Upper lobe of right lung (tissue), 1 donor: ENCODE data around the gene DPM2. TPM values are rescaled to one million over a fixed set of nuclear protein-coding genes. Genes with fewer than 3 reads are reported as not detected.

ENCODE experiments used
- ATAC-seq: fragments of 200-7000 bp; cut with Tn5 transposase; one replicate; pipeline ENCODE4 v1.9.1; 2020; ENCODE audit warnings: mild to moderate bottlenecking, moderate library complexity
- DNase-seq: peaks from one replicate; pipeline ENCODE4 v3.0.0-alpha.2; 2020
- H3K27ac ChIP-seq: fragments of 200-600 bp; one replicate; pipeline ENCODE4 v1.8.0; 2022
- H3K27me3 ChIP-seq: fragments of 200-600 bp; one replicate; pipeline ENCODE4 v1.8.0; 2022; ENCODE audit warnings: mild to moderate bottlenecking
- H3K36me3 ChIP-seq: fragments of 200-600 bp; one replicate; pipeline ENCODE4 v1.8.0; 2022
- H3K4me1 ChIP-seq: fragments of 200-600 bp; one replicate; pipeline ENCODE4 v1.8.0; 2022
- H3K4me3 ChIP-seq: fragments of 200-600 bp; one replicate; pipeline ENCODE4 v1.8.0; 2022; ENCODE audit warnings: mild to moderate bottlenecking
- H3K9me3 ChIP-seq: fragments of 200-600 bp; one replicate; pipeline ENCODE4 v1.8.0; 2022
- CTCF ChIP-seq: fragments of 200-600 bp; IDR thresholded peaks from one replicate; pipeline ENCODE4 v1.8.0; 2022; ENCODE audit warnings: antibody characterized with exemption
- intact Hi-C: fragments of 100-400 bp; cut with DNase I; formaldehyde crosslinking; loops from one replicate; pipeline ENCODE4 v1.11.0; 2022
- total RNA-seq: library from RNA; stranded (reverse); fragmentation: NEBNext Ultra II Directional; extraction: Animal tissue kit (Norgen Biotek cat#: 25700); gene quantifications from one replicate; pipeline ENCODE4 v1.2.1, GENCODE V29; 2021
- donor health status: DM: no; HTN: yes; CAD: no; lungs with severe emphysema.

Gene DPM2
- total RNA-seq, 1 donor from 2014 or later: 37.1 TPM

GRCh38 chr9:127974001-127974768, 36.5 kb upstream of the DPM2 start:
- no peak for TF ChIP-seq CTCF
- intact Hi-C loops: no loop called here
- no peaks in the 10 kb centered on the region for H3K36me3 ChIP-seq
- no peak overlapping the region for H3K4me3 ChIP-seq
- peaks cover 84% of the 10 kb centered on the region for H3K4me1 ChIP-seq
- no peak for ATAC-seq
- no peaks in the 10 kb centered on the region for H3K27me3 ChIP-seq
- H3K9me3 ChIP-seq: no peaks in the 10 kb centered on the region
- peak overlapping the region; percentile 8 for H3K27ac ChIP-seq
- DNase-seq: no peak

- no peaks in the 10 kb centered on the region for H3K36me3 ChIP-seq
- TF ChIP-seq CTCF: no peak
- DNase-seq (no peak), ATAC-seq (no peak)
- no peaks in the 10 kb centered on the region for H3K9me3 ChIP-seq
- H3K27ac ChIP-seq: peak overlapping the region; percentile 8
- no peak overlapping the region for H3K4me3 ChIP-seq
- peaks cover 83% of the 10 kb centered on the region for H3K4me1 ChIP-seq
- intact Hi-C loops: no loop called here
- no peaks in the 10 kb centered on the region for H3K27me3 ChIP-seq
Observed at GRCh38 chr9:127973169-127974000, 35.7 kb upstream of the DPM2 start.

- no peak for TF ChIP-seq CTCF
- intact Hi-C loops: no loop called here
- DNase-seq: no peak
- Histone ChIP-seq H3K36me3 (no peaks in the 10 kb centered on the region), H3K27me3 (no peaks in the 10 kb centered on the region), H3K27ac (peak overlapping the region; percentile 55), H3K4me3 (no peak overlapping the region), H3K9me3 (no peaks in the 10 kb centered on the region), H3K4me1 (peaks cover 81% of the 10 kb centered on the region)
- no peak for ATAC-seq
Observed at GRCh38 chr9:127972236-127972871, 34.7 kb upstream of the DPM2 start.

- peaks cover 81% of the 10 kb centered on the region for H3K4me1 ChIP-seq
- no peak overlapping the region for H3K4me3 ChIP-seq
- DNase-seq (no peak), ATAC-seq (peak; percentile 9)
- no peaks in the 10 kb centered on the region for H3K36me3 ChIP-seq
- H3K9me3 ChIP-seq: no peaks in the 10 kb centered on the region
- no peak for TF ChIP-seq CTCF
- H3K27ac ChIP-seq: peak overlapping the region; percentile 55
- intact Hi-C loops: no loop called here
- H3K27me3 ChIP-seq: no peaks in the 10 kb centered on the region
Observed at GRCh38 chr9:127971357-127972235, 33.9 kb upstream of the DPM2 start.
